Gastroesophageal sphincter (tissue), 3 donors: Measurements from ENCODE around the gene ABHD3.
"Not testable (repeated sequence)": the region's sequence is repeated elsewhere in the genome, so short reads cannot be mapped to it uniquely, and the experiment has no call there.

Source experiments
- CTCF ChIP-seq, 4 experiments: fragments of 200-600 bp in 2 of 4; fragments of 450-650 bp in 2 of 4; sonication (generic) in 1 of 4; IDR thresholded peaks; one replicate each; pipeline ENCODE4 v1.5.1; 2017 to 2019; ENCODE audit warnings: antibody characterized with exemption in 4 of 4, mild to moderate bottlenecking in 2 of 4, moderate library complexity in 2 of 4
- POLR2A ChIP-seq, 2 donors: fragments of 450-650 bp; IDR thresholded peaks; one replicate each; pipeline ENCODE4 v1.6.1; 2017; ENCODE audit warnings: antibody characterized with exemption in 2 of 2, mild to moderate bottlenecking in 2 of 2, moderate library complexity in 1 of 2
- POLR2AphosphoS5 ChIP-seq: sonication (generic); formaldehyde crosslinking; IDR thresholded peaks from one replicate; pipeline ENCODE4 v1.6.1; 2017; ENCODE audit warnings: antibody characterized with exemption

DNA sequence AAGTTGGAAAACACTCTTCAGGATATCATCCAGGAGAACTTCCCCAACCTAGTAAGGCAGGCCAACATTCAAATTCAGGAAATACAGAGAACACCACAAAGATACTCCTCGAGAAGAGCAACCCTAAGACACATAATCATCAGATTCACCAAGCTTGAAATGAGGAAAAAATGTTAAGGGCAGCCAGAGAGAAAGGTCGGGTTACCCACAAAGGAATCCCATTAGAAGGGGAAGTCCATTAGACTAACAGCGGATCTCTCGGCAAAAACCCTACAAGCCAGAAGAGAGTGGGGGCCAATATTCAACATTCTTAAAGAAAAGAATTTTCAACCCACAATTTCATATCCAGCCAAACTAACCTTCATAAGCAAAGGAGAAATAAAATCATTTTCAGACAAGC, 32.4 kb upstream of the ABHD3 start:
- not testable (repeated sequence) for TF ChIP-seq CTCF (IDR thresholded peaks at IDR 0.05); POLR2A (IDR thresholded peaks at IDR 0.05); POLR2AphosphoS5
